PC-9 (cell line): ENCODE measurements around the gene ARID5B. TPM values are rescaled to one million over a fixed set of nuclear protein-coding genes. Genes with fewer than 3 reads are reported as not detected.

Experiments
- BruUV-seq: library from RNA; stranded (reverse); fragments of 400-500 nt; replicated peaks from 2 replicates; lab custom pipeline; 2021; lab: Mats Ljungman, UMichigan
- CTCF ChIA-PET: fragments of 300-600 bp; sonication (Branson Sonifier 250); formaldehyde crosslinking; loops from one replicate; lab custom pipeline; 2022; ENCODE audit warnings: antibody characterized with exemption; lab: Charles Lee
- POLR2A ChIA-PET: fragments of 300-600 bp; sonication (Branson Sonifier 250); formaldehyde crosslinking; loops from one replicate; lab custom pipeline; 2022; ENCODE audit warnings: antibody characterized with exemption; ENCODE audit not compliant: unreplicated experiment; lab: Charles Lee
- DNase-seq, 2 experiments: peaks; one replicate each; pipeline versions ENCODE4 v3.0.0 to v3.0.0-alpha.2; 2015 to 2022; ENCODE audit warnings: mixed read lengths in 1 of 2
- H2AFZ ChIP-seq: fragments of 200-600 bp; sonication (generic); 2 replicates; pipeline ENCODE4 v1.8.1; 2017; ENCODE audit warnings: antibody characterized with exemption
- H3F3A ChIP-seq: fragments of 200-600 bp; sonication (generic); 2 replicates; pipeline ENCODE4 v1.8.1; 2017; ENCODE audit warnings: antibody characterized with exemption, mild to moderate bottlenecking, low read depth; ENCODE audit not compliant: insufficient read depth
- H3K27ac ChIP-seq: fragments of 200-600 bp; sonication (generic); 2 replicates; pipeline ENCODE4 v1.6.1; 2016; ENCODE audit warnings: mixed run types
- H3K27me3 ChIP-seq: fragments of 200-600 bp; sonication (generic); 2 replicates; pipeline ENCODE4 v1.6.1; 2016; ENCODE audit warnings: low read depth, mixed run types; ENCODE audit not compliant: insufficient read depth
- H3K36me3 ChIP-seq: fragments of 200-600 bp; sonication (generic); 2 replicates; pipeline ENCODE4 v1.6.1; 2016; ENCODE audit warnings: low read depth, mixed run types
- H3K4me1 ChIP-seq: fragments of 200-600 bp; sonication (generic); replicated peaks from 2 replicates; pipeline ENCODE4 v1.6.1; 2016; ENCODE audit warnings: mixed run types; ENCODE audit not compliant: insufficient read depth
- H3K4me2 ChIP-seq: fragments of 200-600 bp; sonication (generic); 2 replicates; pipeline ENCODE4 v1.6.1; 2017; ENCODE audit warnings: mixed run types
- H3K4me3 ChIP-seq: fragments of 200-600 bp; sonication (generic); 2 replicates; pipeline ENCODE4 v1.6.1; 2016; ENCODE audit warnings: mixed run types
- H3K79me2 ChIP-seq: fragments of 200-600 bp; sonication (generic); 2 replicates; pipeline ENCODE4 v1.6.1; 2017; ENCODE audit warnings: low read depth, mixed run types
- H3K9me2 ChIP-seq: fragments of 200-600 bp; sonication (generic); 2 replicates; pipeline ENCODE4 v1.8.1; 2017; ENCODE audit warnings: mild to moderate bottlenecking; ENCODE audit not compliant: insufficient read depth
- H3K9me3 ChIP-seq: fragments of 200-600 bp; sonication (generic); 2 replicates; pipeline ENCODE4 v1.8.1; 2016; ENCODE audit warnings: low read depth; ENCODE audit not compliant: insufficient read depth
- H4K20me1 ChIP-seq: fragments of 200-600 bp; sonication (generic); 2 replicates; pipeline ENCODE4 v1.8.1; 2017; ENCODE audit not compliant: insufficient read depth
- CTCF ChIP-seq: fragments of 200-600 bp; sonication (generic); conservative IDR thresholded peaks from 2 replicates; pipeline ENCODE4 v1.6.1; 2017; ENCODE audit warnings: mixed run types, antibody characterized with exemption, mild to moderate bottlenecking, moderate library complexity
- EZH2 ChIP-seq: fragments of 200-600 bp; sonication (generic); IDR thresholded peaks from 2 replicates; pipeline ENCODE4 v1.8.0; 2017; ENCODE audit warnings: antibody characterized with exemption, low read depth
- intact Hi-C: fragments of 100-400 bp; cut with micrococcal nuclease; formaldehyde crosslinking; loops from one replicate; pipeline ENCODE4 v1.10.0; 2022; ENCODE audit not compliant: unreplicated experiment
- total RNA-seq: library from RNA; stranded (reverse); gene quantifications from 2 replicates; pipeline ENCODE4 v1.2.3, GENCODE V29; 2021

ARID5B gene
- total RNA-seq, 1 experiment from 2014 or later = 7.4 TPM

GRCh38 chr10:61935077-61935476, 33.6 kb downstream of the ARID5B start:
- peaks cover 40% of the 10 kb centered on the region for H3F3A ChIP-seq
- peaks cover 33% of the 10 kb centered on the region for H3K4me1 ChIP-seq
- TF ChIP-seq CTCF (no peak), EZH2 (no peak)
- 0 out of 2 replicates have a peak, but pooled peaks cover 8% of the 10 kb centered on the region for H3K9me3 ChIP-seq
- H3K27me3 ChIP-seq = no peaks in the 10 kb centered on the region
- no peak overlapping the region for H3K4me3 ChIP-seq
- no peak overlapping the region for H3K27ac ChIP-seq
- H2AFZ ChIP-seq = no peak overlapping the region
- H3K36me3 ChIP-seq = peaks cover 4% of the 10 kb centered on the region; the same call in 1 of the 2 replicates
- H3K79me2 ChIP-seq = no peaks in the 10 kb centered on the region
- ChIA-PET CTCF (no interaction called here), POLR2A (no interaction called here)
- DNase-seq = no peak
- no peaks in the 10 kb centered on the region for H4K20me1 ChIP-seq
- intact Hi-C loops = no loop called here
- BruUV-seq = no TSS peak
- H3K9me2 ChIP-seq = no peaks in the 10 kb centered on the region
- H3K4me2 ChIP-seq = no peak overlapping the region

GRCh38 chr10:61936770-61937169, 35.3 kb downstream of the ARID5B start:
- Histone ChIP-seq H3F3A (peaks cover 36% of the 10 kb centered on the region), H3K9me2 (no peaks in the 10 kb centered on the region), H2AFZ (no peak overlapping the region), H4K20me1 (no peaks in the 10 kb centered on the region), H3K9me3 (peaks cover 11% of the 10 kb centered on the region; the same call in 1 of the 2 replicates), H3K27me3 (no peaks in the 10 kb centered on the region), H3K4me3 (no peak overlapping the region), H3K27ac (0 out of 2 replicates have a peak overlapping the region, but pooled peaks have one; percentile 54), H3K36me3 (peaks cover 11% of the 10 kb centered on the region; the same call in 1 of the 2 replicates), H3K4me1 (peaks cover 37% of the 10 kb centered on the region), H3K4me2 (no peak overlapping the region), H3K79me2 (no peaks in the 10 kb centered on the region)
- intact Hi-C loops = no loop called here
- no peak for DNase-seq
- CTCF ChIA-PET = interaction anchor here (0.6 kb wide), 1 partner anchor 1192 kb away, joined by 6 read pairs; no protein-coding TSS in a partner anchor
- no peak for TF ChIP-seq CTCF
- TF ChIP-seq EZH2 = no peak
- no TSS peak for BruUV-seq
- POLR2A ChIA-PET = no interaction called here

GRCh38 chr10:61937631-61938351, 36.3 kb downstream of the ARID5B start:
- H3K4me1 ChIP-seq = peaks cover 45% of the 10 kb centered on the region
- no peak for TF ChIP-seq EZH2
- no peak for TF ChIP-seq CTCF
- ChIA-PET POLR2A (interaction anchor here (0.5 to 1.0 kb wide), 5 partner anchors 34 to 91 kb away, joined by 3 to 5 read pairs (median 3); no protein-coding TSS in a partner anchor), CTCF (interaction anchor here (0.5 to 0.7 kb wide), 3 partner anchors 39 to 1605 kb away, joined by 3 to 5 read pairs (median 3); no protein-coding TSS in a partner anchor)
- H3K79me2 ChIP-seq = no peaks in the 10 kb centered on the region
- no peak overlapping the region for H3K4me3 ChIP-seq
- peaks cover 18% of the 10 kb centered on the region; the same call in 1 of the 2 replicates for H3K36me3 ChIP-seq
- no peaks in the 10 kb centered on the region for H3K9me2 ChIP-seq
- H3F3A ChIP-seq = peaks cover 33% of the 10 kb centered on the region
- H4K20me1 ChIP-seq = no peaks in the 10 kb centered on the region
- no peak overlapping the region for H2AFZ ChIP-seq
- DNase-seq = peak; percentile 33 to 75
- intact Hi-C loops = no loop called here
- BruUV-seq = no TSS peak
- H3K9me3 ChIP-seq = peaks cover 7% of the 10 kb centered on the region; the same call in 1 of the 2 replicates
- peak overlapping the region; percentile 18 for H3K4me2 ChIP-seq
- no peaks in the 10 kb centered on the region for H3K27me3 ChIP-seq
- peak overlapping the region; percentile 54 for H3K27ac ChIP-seq
